ENCODE measurements around the gene FAM170B. TPM values are rescaled to one million over a fixed set of nuclear protein-coding genes. Genes with fewer than 3 reads are reported as not detected.

Gene FAM170B
- total RNA-seq, 2 donors from 2014 or later: not detected

GRCh38 chr10:49103761-49104160 is 30.1 kb downstream of the FAM170B start:
- no peak for TF ChIP-seq CTCF (IDR thresholded peaks at IDR 0.05)
- Histone ChIP-seq H3K36me3 (no peaks in the 10 kb centered on the region), H3K9me3 (no peaks in the 10 kb centered on the region), H3K27ac (peak overlapping the region in 1 of 2 donors; percentile 1), H3K27me3 (no peaks in the 10 kb centered on the region), H3K4me1 (peaks cover 0 to 46% of the 10 kb centered on the region in 2 donors), H3K4me3 (no peak overlapping the region)
- peak; percentile 54 for DNase-seq (ENCODE audit: low spot score)

GRCh38 chr10:49099046-49099445 is 34.8 kb downstream of the FAM170B start:
- Histone ChIP-seq H3K4me3 (no peak overlapping the region), H3K27me3 (no peaks in the 10 kb centered on the region), H3K4me1 (peaks cover 0 to 40% of the 10 kb centered on the region in 2 donors), H3K27ac (no peak overlapping the region), H3K9me3 (no peaks in the 10 kb centered on the region), H3K36me3 (no peaks in the 10 kb centered on the region)
- DNase-seq (ENCODE audit: low spot score): no peak
- TF ChIP-seq CTCF (IDR thresholded peaks at IDR 0.05): no peak

DNA sequence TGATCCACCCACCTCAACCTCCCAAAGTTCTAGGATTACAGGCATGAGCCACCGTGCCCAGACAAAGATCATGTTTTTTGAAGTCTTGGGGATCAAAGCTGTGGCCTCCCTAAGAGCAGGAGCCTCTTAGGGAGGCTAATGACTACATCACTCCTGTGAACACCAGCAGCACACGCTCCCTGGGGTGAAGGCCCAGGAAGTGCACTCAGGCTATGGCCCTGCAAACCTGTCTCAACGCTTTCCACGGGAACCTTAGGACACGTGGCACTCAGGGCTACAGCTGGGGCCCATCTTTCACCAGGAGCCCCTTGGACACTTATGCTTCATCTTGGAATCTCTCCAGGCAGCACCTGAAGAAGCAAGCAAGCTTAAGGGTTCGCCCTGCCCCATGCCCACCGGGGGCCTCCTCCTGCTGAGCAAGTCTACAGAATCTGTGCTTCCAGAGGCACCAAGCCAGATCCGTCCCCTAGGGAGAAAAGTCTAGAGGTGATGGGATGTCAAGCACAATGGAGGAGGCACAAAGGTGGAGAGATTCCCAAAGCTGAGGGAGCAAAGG is 36.9 kb downstream of the FAM170B start:
- H3K4me1 ChIP-seq: peaks cover 0 to 40% of the 10 kb centered on the region in 2 donors
- no peak for DNase-seq (ENCODE audit: low spot score)
- H3K36me3 ChIP-seq: no peaks in the 10 kb centered on the region
- H3K27ac ChIP-seq: peak overlapping the region in 1 of 2 donors; percentile 2
- no peaks in the 10 kb centered on the region for H3K9me3 ChIP-seq
- no peak for TF ChIP-seq CTCF (IDR thresholded peaks at IDR 0.05)
- H3K4me3 ChIP-seq: no peak overlapping the region
- no peaks in the 10 kb centered on the region for H3K27me3 ChIP-seq

DNA sequence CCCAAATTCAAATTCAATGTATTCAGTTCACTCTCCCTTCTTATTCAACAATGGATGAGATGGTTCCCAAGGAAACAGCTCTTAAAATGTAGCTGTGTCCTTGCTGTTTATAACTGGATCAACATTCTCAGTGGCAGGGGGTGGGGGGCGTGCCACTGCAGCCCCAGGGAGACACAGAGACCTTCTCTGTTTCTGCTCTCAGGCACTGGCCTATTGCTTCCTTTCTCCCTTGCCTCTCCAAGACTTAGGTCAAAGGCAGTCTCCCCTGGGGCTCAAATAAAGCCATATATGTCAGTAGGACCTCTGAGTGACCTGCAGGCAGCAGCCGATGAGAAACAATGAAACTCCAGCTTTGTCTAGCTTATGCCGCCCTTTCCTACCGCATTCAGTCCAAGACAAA is 39.2 kb downstream of the FAM170B start:
- Histone ChIP-seq H3K4me3 (no peak overlapping the region), H3K9me3 (no peaks in the 10 kb centered on the region), H3K27me3 (no peaks in the 10 kb centered on the region), H3K27ac (peak overlapping the region in 1 of 2 donors; percentile 0), H3K4me1 (peaks cover 0 to 63% of the 10 kb centered on the region in 2 donors), H3K36me3 (no peaks in the 10 kb centered on the region)
- no peak for TF ChIP-seq CTCF (IDR thresholded peaks at IDR 0.05)
- peak; percentile 56 for DNase-seq (ENCODE audit: low spot score)

DNA sequence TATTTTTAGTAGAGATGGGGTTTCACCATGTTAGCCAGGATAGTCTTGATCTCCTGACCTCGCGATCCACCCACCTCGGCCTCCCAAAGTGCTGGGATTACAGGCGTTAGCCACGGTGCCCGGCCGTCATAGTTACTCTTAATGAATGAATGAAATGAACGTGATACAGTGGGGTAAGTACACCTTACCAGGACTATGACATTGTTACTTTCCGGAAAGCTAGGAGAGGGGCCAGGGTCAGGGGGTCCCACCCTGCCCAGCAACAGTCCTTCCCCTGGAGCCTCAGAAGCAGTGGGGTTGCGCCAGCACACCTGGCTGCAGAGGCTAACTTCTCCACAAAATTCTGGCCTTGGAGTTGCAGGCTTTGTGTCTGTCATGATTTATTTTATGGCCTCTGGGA is 39.9 kb downstream of the FAM170B start:
- DNase-seq (ENCODE audit: low spot score): peak; percentile 49
- no peak for TF ChIP-seq CTCF (IDR thresholded peaks at IDR 0.05)
- peak overlapping the region in 1 of 2 donors; percentile 0 for H3K27ac ChIP-seq
- no peak overlapping the region for H3K4me3 ChIP-seq
- peaks cover 0 to 70% of the 10 kb centered on the region in 2 donors for H3K4me1 ChIP-seq
- H3K9me3 ChIP-seq: no peaks in the 10 kb centered on the region
- H3K27me3 ChIP-seq: no peaks in the 10 kb centered on the region
- H3K36me3 ChIP-seq: no peaks in the 10 kb centered on the region

- Histone ChIP-seq H3K27ac (no peak overlapping the region), H3K4me1 (peaks cover 0 to 75% of the 10 kb centered on the region in 2 donors), H3K36me3 (no peaks in the 10 kb centered on the region), H3K4me3 (no peak overlapping the region), H3K9me3 (no peaks in the 10 kb centered on the region), H3K27me3 (no peaks in the 10 kb centered on the region)
- peak; percentile 50 for DNase-seq (ENCODE audit: low spot score)
- TF ChIP-seq CTCF (IDR thresholded peaks at IDR 0.05): no peak
These were observed 41.3 kb downstream of the FAM170B start for GRCh38 chr10:49092477-49092876.

Measured in right atrium auricular region (tissue), 2 donors.